Measurements from ENCODE around the gene DECR2.
"Not testable (repeated sequence)": the region's sequence is repeated elsewhere in the genome, so short reads cannot be mapped to it uniquely, and the experiment has no call there.

The DECR2 gene

DNA sequence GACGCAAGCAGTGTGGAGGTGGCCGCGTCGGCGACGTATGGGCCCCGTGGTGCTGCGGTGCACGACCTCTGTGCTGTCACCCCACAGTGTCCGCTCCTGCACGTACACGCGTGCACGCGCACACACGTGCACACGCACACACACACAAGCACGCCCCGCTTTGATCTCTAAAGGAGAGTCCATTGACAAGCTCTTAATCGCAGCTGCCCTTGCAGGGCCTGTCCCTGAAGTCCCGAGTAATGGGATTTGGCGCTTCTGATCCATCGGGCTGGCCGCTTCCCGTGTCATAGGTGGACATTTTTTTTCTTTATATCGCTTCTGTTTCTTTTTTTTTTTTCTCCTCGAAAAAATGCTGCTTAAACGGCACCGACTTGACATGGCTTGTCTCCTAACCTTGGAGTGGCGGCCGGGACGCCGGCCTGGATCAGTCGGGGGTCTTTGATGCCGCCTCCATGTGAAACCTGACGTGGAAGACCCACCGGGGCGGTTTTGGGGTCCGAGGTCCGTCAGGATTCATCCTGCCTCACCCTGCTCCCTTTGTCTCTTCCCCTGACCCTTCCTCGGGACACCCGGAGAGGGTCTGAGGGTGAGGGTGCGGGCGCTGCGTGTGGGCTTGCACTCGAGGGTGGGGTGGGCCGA lies 40.9 kb upstream of the DECR2 start:
- Histone ChIP-seq H3K27me3 (ENCODE audit: control insufficient read depth in 2 of 2, insufficient read depth in 2 of 2, low read length in 2 of 2) (peaks cover 4 to 10% of the 10 kb centered on the region in 2 donors), H3K4me1 (ENCODE audit: control insufficient read depth in 2 of 2, insufficient read depth in 2 of 2, low read length in 2 of 2) (peaks cover 0 to 5% of the 10 kb centered on the region in 2 donors), H3K9ac (ENCODE audit: low read depth in 1 of 2, low read length in 2 of 2) (no peak overlapping the region), H3K9me3 (ENCODE audit: control insufficient read depth in 2 of 2, low read length in 2 of 2) (no peaks in the 10 kb centered on the region), H3K4me3 (ENCODE audit: low read length in 2 of 2) (no peak overlapping the region), H3K36me3 (ENCODE audit: control insufficient read depth in 2 of 2, insufficient read depth in 2 of 2, low read length in 2 of 2) (no peaks in the 10 kb centered on the region), H3K27ac (ENCODE audit: low read depth in 2 of 2, low read length in 2 of 2) (no peak overlapping the region)

DNA sequence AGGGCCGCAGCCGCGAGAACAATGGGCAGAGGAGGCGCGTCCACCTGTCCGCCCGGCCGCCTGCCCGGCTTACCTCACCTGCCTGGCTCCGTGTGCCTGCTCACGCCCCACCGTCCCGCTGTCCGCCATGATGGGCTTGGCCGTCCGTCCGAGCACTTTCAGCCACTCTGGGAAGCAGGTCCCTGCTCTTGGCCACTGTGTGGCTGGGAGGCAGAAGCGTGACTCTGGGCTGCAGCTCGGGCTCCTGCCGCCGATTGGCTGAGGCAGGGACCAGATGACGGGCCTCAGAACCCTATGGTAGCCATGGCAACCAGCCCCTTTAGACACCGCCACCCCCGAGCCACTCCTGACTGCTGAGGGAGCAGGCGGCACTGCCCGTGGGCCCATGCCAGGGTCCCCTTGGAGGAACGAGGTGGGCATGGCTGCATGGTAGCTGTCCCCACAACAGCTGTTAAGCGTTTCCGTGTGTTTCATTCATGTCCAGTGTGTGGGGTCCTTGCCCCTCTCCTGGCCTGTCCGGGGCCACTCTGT lies 40.3 kb upstream of the DECR2 start:
- H3K9ac ChIP-seq (ENCODE audit: low read depth in 1 of 2, low read length in 2 of 2), result no peak overlapping the region
- no peak overlapping the region for H3K4me3 ChIP-seq (ENCODE audit: low read length in 2 of 2)
- no peak overlapping the region for H3K27ac ChIP-seq (ENCODE audit: low read depth in 2 of 2, low read length in 2 of 2)
- peaks cover 0 to 5% of the 10 kb centered on the region in 2 donors for H3K4me1 ChIP-seq (ENCODE audit: control insufficient read depth in 2 of 2, insufficient read depth in 2 of 2, low read length in 2 of 2)
- no peaks in the 10 kb centered on the region for H3K36me3 ChIP-seq (ENCODE audit: control insufficient read depth in 2 of 2, insufficient read depth in 2 of 2, low read length in 2 of 2)
- peaks cover 4 to 10% of the 10 kb centered on the region in 2 donors for H3K27me3 ChIP-seq (ENCODE audit: control insufficient read depth in 2 of 2, insufficient read depth in 2 of 2, low read length in 2 of 2)
- no peaks in the 10 kb centered on the region for H3K9me3 ChIP-seq (ENCODE audit: control insufficient read depth in 2 of 2, low read length in 2 of 2)

DNA sequence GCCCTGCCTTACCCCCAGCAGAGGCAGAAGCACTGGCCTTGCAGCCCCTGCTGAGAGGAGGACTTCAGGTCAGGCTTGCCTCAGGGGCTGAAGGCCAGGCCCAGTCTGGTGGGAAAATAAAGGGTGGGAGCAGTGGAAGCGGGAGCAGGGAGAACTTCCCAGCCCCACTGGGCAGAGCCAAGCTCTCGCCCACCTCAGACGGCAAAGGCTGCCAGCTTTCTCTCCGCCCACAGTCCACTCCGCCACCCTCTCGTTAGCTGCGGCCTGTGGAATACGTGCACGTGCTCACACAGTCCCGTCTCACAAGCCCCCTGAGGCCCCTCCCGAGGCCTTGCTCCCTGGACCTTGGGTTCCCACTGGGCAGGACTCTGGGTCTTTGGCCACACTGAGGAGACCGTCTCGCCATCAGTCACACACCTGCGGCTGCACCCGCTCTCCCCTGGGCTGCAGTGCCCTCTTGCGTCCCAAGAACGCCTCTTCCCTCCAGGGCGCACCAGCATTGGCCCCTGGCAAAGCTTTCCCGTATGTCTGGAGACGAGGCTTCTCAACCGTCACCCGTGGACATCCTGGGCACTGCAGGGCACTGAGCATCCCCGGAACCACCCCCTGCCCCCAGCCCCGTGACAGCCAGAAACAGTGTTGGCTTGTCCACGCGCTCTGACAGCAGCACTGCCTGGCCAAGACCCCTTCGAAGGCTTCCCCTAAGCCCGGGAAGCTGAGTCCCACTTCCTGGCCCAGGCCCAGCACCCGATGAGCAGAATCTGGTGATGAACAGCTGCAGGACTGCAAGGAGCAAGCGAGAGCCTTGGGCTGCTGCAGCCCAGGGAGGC lies 39.6 kb upstream of the DECR2 start:
- Histone ChIP-seq H3K9ac (ENCODE audit: low read depth in 1 of 2, low read length in 2 of 2) (no peak overlapping the region), H3K4me3 (ENCODE audit: low read length in 2 of 2) (no peak overlapping the region)

GRCh38 chr16:362702-362999 lies 39.0 kb upstream of the DECR2 start:
- not testable (repeated sequence) for H3K4me3 ChIP-seq (ENCODE audit: low read length in 2 of 2); H3K36me3 ChIP-seq (ENCODE audit: control insufficient read depth in 2 of 2, insufficient read depth in 2 of 2, low read length in 2 of 2); H3K9ac ChIP-seq (ENCODE audit: low read depth in 1 of 2, low read length in 2 of 2); H3K4me1 ChIP-seq (ENCODE audit: control insufficient read depth in 2 of 2, insufficient read depth in 2 of 2, low read length in 2 of 2); H3K27ac ChIP-seq (ENCODE audit: low read depth in 2 of 2, low read length in 2 of 2); H3K9me3 ChIP-seq (ENCODE audit: control insufficient read depth in 2 of 2, low read length in 2 of 2)
- peaks cover 4 to 10% of the 10 kb centered on the region in 2 donors for H3K27me3 ChIP-seq (ENCODE audit: control insufficient read depth in 2 of 2, insufficient read depth in 2 of 2, low read length in 2 of 2)

More for the DNA sequence above, 39.6 kb upstream of the DECR2 start:
- Histone ChIP-seq H3K36me3 (ENCODE audit: control insufficient read depth in 2 of 2, insufficient read depth in 2 of 2, low read length in 2 of 2) (peaks cover 3 to 4% of the 10 kb centered on the region in 2 donors), H3K27me3 (ENCODE audit: control insufficient read depth in 2 of 2, insufficient read depth in 2 of 2, low read length in 2 of 2) (peaks cover 4 to 10% of the 10 kb centered on the region in 2 donors), H3K9me3 (ENCODE audit: control insufficient read depth in 2 of 2, low read length in 2 of 2) (no peaks in the 10 kb centered on the region), H3K27ac (ENCODE audit: low read depth in 2 of 2, low read length in 2 of 2) (no peak overlapping the region), H3K4me1 (ENCODE audit: control insufficient read depth in 2 of 2, insufficient read depth in 2 of 2, low read length in 2 of 2) (peaks cover 0 to 5% of the 10 kb centered on the region in 2 donors)

- no peak overlapping the region for H3K9ac ChIP-seq (ENCODE audit: low read depth in 1 of 2, low read length in 2 of 2)
- peaks cover 4 to 10% of the 10 kb centered on the region in 2 donors for H3K27me3 ChIP-seq (ENCODE audit: control insufficient read depth in 2 of 2, insufficient read depth in 2 of 2, low read length in 2 of 2)
- no peak overlapping the region for H3K4me3 ChIP-seq (ENCODE audit: low read length in 2 of 2)
- H3K27ac ChIP-seq (ENCODE audit: low read depth in 2 of 2, low read length in 2 of 2), result no peak overlapping the region
- H3K4me1 ChIP-seq (ENCODE audit: control insufficient read depth in 2 of 2, insufficient read depth in 2 of 2, low read length in 2 of 2), result peaks cover 0 to 5% of the 10 kb centered on the region in 2 donors
- H3K9me3 ChIP-seq (ENCODE audit: control insufficient read depth in 2 of 2, low read length in 2 of 2), result no peaks in the 10 kb centered on the region
- H3K36me3 ChIP-seq (ENCODE audit: control insufficient read depth in 2 of 2, insufficient read depth in 2 of 2, low read length in 2 of 2), result peaks cover 10 to 13% of the 10 kb centered on the region in 2 donors
These were observed 38.4 kb upstream of the DECR2 start for GRCh38 chr16:363110-363765.

DNA sequence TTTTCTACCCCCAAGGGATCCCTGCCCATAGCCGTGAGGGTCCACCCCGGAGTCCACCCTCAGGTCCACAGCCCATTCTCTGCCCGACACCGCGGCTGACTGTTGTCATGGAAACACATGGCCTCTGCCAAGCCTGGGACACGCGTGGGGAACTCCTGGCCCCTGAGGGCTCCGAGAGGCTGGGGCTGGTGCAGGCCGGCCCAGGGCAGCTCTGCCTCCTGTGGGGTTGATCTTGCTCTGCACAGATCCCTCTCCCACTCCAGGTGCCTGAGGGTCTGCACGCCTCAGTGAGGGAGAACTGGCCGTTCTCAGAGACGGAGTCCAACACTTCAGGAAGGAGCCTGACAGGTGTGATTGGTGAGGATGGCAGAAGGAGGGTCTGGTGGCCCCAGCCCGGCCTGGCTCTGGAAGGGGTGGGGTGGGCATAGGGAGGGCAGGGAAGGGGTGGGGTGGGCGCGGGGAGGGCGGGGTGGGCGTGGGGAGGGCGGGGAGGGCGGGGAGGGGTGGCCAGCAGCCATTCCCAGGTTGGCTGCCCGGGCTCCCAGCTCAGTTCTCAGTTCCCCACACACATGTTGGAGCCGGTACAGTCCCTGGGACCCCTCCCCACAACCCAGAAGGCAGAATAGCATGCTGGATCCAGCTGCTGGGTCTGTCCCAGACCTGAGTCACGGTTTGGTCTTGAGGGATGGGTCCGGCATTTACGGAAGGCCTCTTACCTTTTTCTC lies 37.8 kb upstream of the DECR2 start:
- H3K4me3 ChIP-seq (ENCODE audit: low read length in 2 of 2), result no peak overlapping the region
- peaks cover 10 to 18% of the 10 kb centered on the region in 2 donors for H3K36me3 ChIP-seq (ENCODE audit: control insufficient read depth in 2 of 2, insufficient read depth in 2 of 2, low read length in 2 of 2)
- no peak overlapping the region for H3K9ac ChIP-seq (ENCODE audit: low read depth in 1 of 2, low read length in 2 of 2)
- peaks cover 4 to 10% of the 10 kb centered on the region in 2 donors for H3K27me3 ChIP-seq (ENCODE audit: control insufficient read depth in 2 of 2, insufficient read depth in 2 of 2, low read length in 2 of 2)
- H3K4me1 ChIP-seq (ENCODE audit: control insufficient read depth in 2 of 2, insufficient read depth in 2 of 2, low read length in 2 of 2), result peaks cover 0 to 5% of the 10 kb centered on the region in 2 donors
- H3K27ac ChIP-seq (ENCODE audit: low read depth in 2 of 2, low read length in 2 of 2), result no peak overlapping the region
- no peaks in the 10 kb centered on the region for H3K9me3 ChIP-seq (ENCODE audit: control insufficient read depth in 2 of 2, low read length in 2 of 2)

DNA sequence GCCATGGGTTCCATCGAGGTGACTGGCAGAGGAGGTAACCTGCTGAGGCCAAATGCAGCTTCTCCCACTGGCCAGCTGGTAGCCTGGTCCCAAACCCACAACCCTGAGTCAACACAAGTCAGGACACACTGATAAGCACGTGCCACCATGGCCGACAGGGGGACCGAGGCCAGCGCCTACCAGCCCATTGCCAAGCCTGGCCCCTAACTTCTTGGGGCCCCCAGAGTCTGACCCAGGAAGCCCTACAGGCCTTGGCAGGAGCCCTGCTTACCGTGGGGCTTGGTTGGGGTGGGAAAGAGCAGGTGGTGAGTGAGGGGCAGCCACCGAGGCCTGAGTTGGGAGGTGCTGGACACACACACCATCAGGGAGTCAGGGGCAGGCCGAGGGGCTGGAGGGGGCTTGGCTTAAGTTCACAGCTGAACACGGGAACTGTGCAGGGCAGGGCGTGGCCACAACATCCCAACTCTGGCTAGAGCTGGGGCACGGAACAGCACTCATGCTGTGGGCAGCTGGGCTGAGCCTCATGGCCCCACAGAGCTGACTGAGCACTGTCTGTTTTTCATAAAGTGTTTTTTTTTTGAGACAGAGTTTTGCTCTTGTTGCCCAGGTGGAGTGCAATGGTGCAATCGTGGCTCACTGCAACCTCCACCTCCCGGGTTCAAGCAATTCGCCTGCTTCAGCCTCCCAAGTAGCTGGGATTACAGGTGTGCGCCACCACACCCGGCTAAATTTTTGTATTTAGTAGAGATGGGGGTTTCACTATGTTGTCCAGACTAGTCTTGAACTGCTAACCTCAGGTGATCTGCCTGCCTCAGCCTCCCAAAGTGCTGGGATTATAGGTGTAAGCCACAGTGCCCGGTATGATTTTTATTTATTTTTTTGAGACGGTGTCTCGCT lies 36.8 kb upstream of the DECR2 start:
- no peaks in the 10 kb centered on the region for H3K9me3 ChIP-seq (ENCODE audit: control insufficient read depth in 2 of 2, low read length in 2 of 2)
- peaks cover 10 to 19% of the 10 kb centered on the region in 2 donors for H3K36me3 ChIP-seq (ENCODE audit: control insufficient read depth in 2 of 2, insufficient read depth in 2 of 2, low read length in 2 of 2)
- no peak overlapping the region for H3K9ac ChIP-seq (ENCODE audit: low read depth in 1 of 2, low read length in 2 of 2)
- no peak overlapping the region for H3K27ac ChIP-seq (ENCODE audit: low read depth in 2 of 2, low read length in 2 of 2)
- peaks cover 3 to 5% of the 10 kb centered on the region in 2 donors for H3K4me1 ChIP-seq (ENCODE audit: control insufficient read depth in 2 of 2, insufficient read depth in 2 of 2, low read length in 2 of 2)
- no peak overlapping the region for H3K4me3 ChIP-seq (ENCODE audit: low read length in 2 of 2)
- peaks cover 4 to 10% of the 10 kb centered on the region in 2 donors for H3K27me3 ChIP-seq (ENCODE audit: control insufficient read depth in 2 of 2, insufficient read depth in 2 of 2, low read length in 2 of 2)

GRCh38 chr16:366476-366875 lies 35.2 kb upstream of the DECR2 start:
- Histone ChIP-seq H3K9ac (ENCODE audit: low read depth in 1 of 2, low read length in 2 of 2) (no peak overlapping the region), H3K36me3 (ENCODE audit: control insufficient read depth in 2 of 2, insufficient read depth in 2 of 2, low read length in 2 of 2) (peaks cover 10 to 19% of the 10 kb centered on the region in 2 donors), H3K27me3 (ENCODE audit: control insufficient read depth in 2 of 2, insufficient read depth in 2 of 2, low read length in 2 of 2) (peaks cover 4 to 10% of the 10 kb centered on the region in 2 donors), H3K4me3 (ENCODE audit: low read length in 2 of 2) (no peak overlapping the region), H3K9me3 (ENCODE audit: control insufficient read depth in 2 of 2, low read length in 2 of 2) (no peaks in the 10 kb centered on the region), H3K27ac (ENCODE audit: low read depth in 2 of 2, low read length in 2 of 2) (no peak overlapping the region), H3K4me1 (ENCODE audit: control insufficient read depth in 2 of 2, insufficient read depth in 2 of 2, low read length in 2 of 2) (peaks cover 5 to 12% of the 10 kb centered on the region in 2 donors)

DNA sequence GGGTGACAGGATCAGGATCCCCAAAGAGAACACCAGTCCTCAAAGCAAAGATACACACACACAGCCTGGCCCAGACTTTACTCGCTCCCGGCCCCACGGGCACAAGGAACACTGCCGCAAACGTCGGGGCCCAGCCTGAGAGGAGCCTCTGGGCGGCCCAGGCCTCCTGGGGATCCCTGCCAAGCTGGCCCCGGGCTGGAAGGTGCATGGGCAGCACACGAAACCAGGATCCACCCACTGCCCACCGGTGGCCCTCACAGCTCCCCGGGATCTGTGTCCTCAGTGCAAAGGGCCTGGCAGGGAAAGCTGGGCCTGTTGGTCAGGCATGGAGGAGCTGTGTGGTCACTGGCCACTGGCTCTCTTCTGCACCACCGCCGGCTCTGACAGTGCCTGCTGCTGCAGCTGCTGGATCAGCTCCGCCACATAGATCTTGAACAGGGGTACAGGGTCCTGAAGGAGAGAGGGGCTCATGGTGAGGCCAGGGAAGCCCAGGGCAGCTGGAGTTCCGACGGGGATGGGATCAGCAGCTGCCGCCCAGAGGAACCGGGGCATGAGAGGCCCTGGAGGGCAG lies 34.3 kb upstream of the DECR2 start:
- H3K4me1 ChIP-seq (ENCODE audit: control insufficient read depth in 2 of 2, insufficient read depth in 2 of 2, low read length in 2 of 2), result peaks cover 5 to 8% of the 10 kb centered on the region in 2 donors
- H3K9me3 ChIP-seq (ENCODE audit: control insufficient read depth in 2 of 2, low read length in 2 of 2), result no peaks in the 10 kb centered on the region
- H3K9ac ChIP-seq (ENCODE audit: low read depth in 1 of 2, low read length in 2 of 2), result no peak overlapping the region
- no peak overlapping the region for H3K27ac ChIP-seq (ENCODE audit: low read depth in 2 of 2, low read length in 2 of 2)
- peaks cover 13 to 26% of the 10 kb centered on the region in 2 donors for H3K36me3 ChIP-seq (ENCODE audit: control insufficient read depth in 2 of 2, insufficient read depth in 2 of 2, low read length in 2 of 2)
- H3K4me3 ChIP-seq (ENCODE audit: low read length in 2 of 2), result no peak overlapping the region
- peaks cover 4 to 10% of the 10 kb centered on the region in 2 donors for H3K27me3 ChIP-seq (ENCODE audit: control insufficient read depth in 2 of 2, insufficient read depth in 2 of 2, low read length in 2 of 2)
